ENCODE measurements around the gene NGEF.

NGEF gene

GRCh38 chr2:232885264-232885961 lies 127.6 kb downstream of the NGEF start:
- H3K4me3 Mint-ChIP-seq: no peak overlapping the region
- no peak for DNase-seq
- no peaks in the 10 kb centered on the region for H3K4me1 Mint-ChIP-seq
- H3K27me3 Mint-ChIP-seq: peaks cover 8% of the 10 kb centered on the region
- CTCF ChIA-PET: no interaction called here
- H3K27ac Mint-ChIP-seq: no peak overlapping the region
- H3K36me3 Mint-ChIP-seq: no peaks in the 10 kb centered on the region
- H3K9me3 Mint-ChIP-seq: peaks cover 3% of the 10 kb centered on the region

- Mint-ChIP-seq H3K27me3 (peaks cover 7% of the 10 kb centered on the region), H3K27ac (no peak overlapping the region), H3K9me3 (peaks cover 3% of the 10 kb centered on the region), H3K36me3 (no peaks in the 10 kb centered on the region), H3K4me1 (no peaks in the 10 kb centered on the region), H3K4me3 (no peak overlapping the region)
- DNase-seq: no peak
- CTCF ChIA-PET: interaction anchor here (0.9 kb wide), 1 partner anchor 32 kb away, joined by 3 read pairs; no protein-coding TSS in a partner anchor
These were observed 128.3 kb downstream of the NGEF start for GRCh38 chr2:232884549-232885263.

- CTCF ChIA-PET: interaction anchor here (0.9 kb wide), 1 partner anchor 31 kb away, joined by 3 read pairs; no protein-coding TSS in a partner anchor
- H3K9me3 Mint-ChIP-seq: peaks cover 3% of the 10 kb centered on the region
- peaks cover 5% of the 10 kb centered on the region for H3K27me3 Mint-ChIP-seq
- DNase-seq: no peak
- no peaks in the 10 kb centered on the region for H3K4me1 Mint-ChIP-seq
- no peak overlapping the region for H3K4me3 Mint-ChIP-seq
- H3K27ac Mint-ChIP-seq: no peak overlapping the region
- no peaks in the 10 kb centered on the region for H3K36me3 Mint-ChIP-seq
These were observed 129.0 kb downstream of the NGEF start for GRCh38 chr2:232884001-232884421.

- no peaks in the 10 kb centered on the region for H3K4me1 Mint-ChIP-seq
- no peak overlapping the region for H3K4me3 Mint-ChIP-seq
- no peaks in the 10 kb centered on the region for H3K36me3 Mint-ChIP-seq
- peaks cover 9% of the 10 kb centered on the region for H3K27me3 Mint-ChIP-seq
- CTCF ChIA-PET: no interaction called here
- H3K9me3 Mint-ChIP-seq: peaks cover 3% of the 10 kb centered on the region
- DNase-seq: no peak
- no peak overlapping the region for H3K27ac Mint-ChIP-seq
These were observed 129.8 kb downstream of the NGEF start for GRCh38 chr2:232883116-232883721.

- H3K4me3 Mint-ChIP-seq: no peak overlapping the region
- H3K36me3 Mint-ChIP-seq: no peaks in the 10 kb centered on the region
- no peak overlapping the region for H3K27ac Mint-ChIP-seq
- H3K9me3 Mint-ChIP-seq: no peaks in the 10 kb centered on the region
- peaks cover 15% of the 10 kb centered on the region for H3K27me3 Mint-ChIP-seq
- no peak for DNase-seq
- no peaks in the 10 kb centered on the region for H3K4me1 Mint-ChIP-seq
- CTCF ChIA-PET: no interaction called here
These were observed 130.4 kb downstream of the NGEF start for GRCh38 chr2:232882505-232883115.

- Mint-ChIP-seq H3K36me3 (no peaks in the 10 kb centered on the region), H3K27me3 (peaks cover 17% of the 10 kb centered on the region), H3K4me1 (no peaks in the 10 kb centered on the region), H3K9me3 (no peaks in the 10 kb centered on the region), H3K4me3 (no peak overlapping the region), H3K27ac (no peak overlapping the region)
- no peak for DNase-seq
- CTCF ChIA-PET: no interaction called here
These were observed 131.0 kb downstream of the NGEF start for GRCh38 chr2:232882085-232882484.

- H3K4me3 Mint-ChIP-seq: no peak overlapping the region
- DNase-seq: no peak
- H3K4me1 Mint-ChIP-seq: no peaks in the 10 kb centered on the region
- no peaks in the 10 kb centered on the region for H3K36me3 Mint-ChIP-seq
- no peaks in the 10 kb centered on the region for H3K9me3 Mint-ChIP-seq
- peaks cover 24% of the 10 kb centered on the region for H3K27me3 Mint-ChIP-seq
- CTCF ChIA-PET: no interaction called here
- no peak overlapping the region for H3K27ac Mint-ChIP-seq
These were observed 132.2 kb downstream of the NGEF start for GRCh38 chr2:232880764-232881351.

GRCh38 chr2:232879618-232880494 lies 133.2 kb downstream of the NGEF start:
- H3K27ac Mint-ChIP-seq: no peak overlapping the region
- no peak for DNase-seq
- H3K4me1 Mint-ChIP-seq: peaks cover 7% of the 10 kb centered on the region
- H3K4me3 Mint-ChIP-seq: no peak overlapping the region
- H3K36me3 Mint-ChIP-seq: no peaks in the 10 kb centered on the region
- no peaks in the 10 kb centered on the region for H3K9me3 Mint-ChIP-seq
- CTCF ChIA-PET: no interaction called here
- peaks cover 34% of the 10 kb centered on the region for H3K27me3 Mint-ChIP-seq

- no peak overlapping the region for H3K4me3 Mint-ChIP-seq
- DNase-seq: no peak
These were observed 134.0 kb downstream of the NGEF start for GRCh38 chr2:232878855-232879617.

GRCh38 chr2:232877940-232878511 lies 135.0 kb downstream of the NGEF start:
- no peak overlapping the region for H3K27ac Mint-ChIP-seq
- H3K9me3 Mint-ChIP-seq: no peaks in the 10 kb centered on the region
- H3K27me3 Mint-ChIP-seq: peaks cover 45% of the 10 kb centered on the region
- peaks cover 7% of the 10 kb centered on the region for H3K4me1 Mint-ChIP-seq
- no peaks in the 10 kb centered on the region for H3K36me3 Mint-ChIP-seq
- peak overlapping the region; percentile 26 for H3K4me3 Mint-ChIP-seq
- CTCF ChIA-PET: no interaction called here
- DNase-seq: no peak

More at GRCh38 chr2:232878855-232879617, 134.0 kb downstream of the NGEF start:
- Mint-ChIP-seq H3K9me3 (no peaks in the 10 kb centered on the region), H3K27ac (no peak overlapping the region), H3K27me3 (peaks cover 39% of the 10 kb centered on the region), H3K4me1 (peaks cover 7% of the 10 kb centered on the region), H3K36me3 (no peaks in the 10 kb centered on the region)
- CTCF ChIA-PET: no interaction called here

GRCh38 chr2:232876978-232877441 lies 136.0 kb downstream of the NGEF start:
- peaks cover 45% of the 10 kb centered on the region for H3K27me3 Mint-ChIP-seq
- H3K36me3 Mint-ChIP-seq: no peaks in the 10 kb centered on the region
- no peaks in the 10 kb centered on the region for H3K9me3 Mint-ChIP-seq
- H3K4me1 Mint-ChIP-seq: peaks cover 7% of the 10 kb centered on the region
- CTCF ChIA-PET: no interaction called here
- peak overlapping the region; percentile 28 for H3K4me3 Mint-ChIP-seq
- H3K27ac Mint-ChIP-seq: no peak overlapping the region
- no peak for DNase-seq

GRCh38 chr2:232876161-232876977 lies 136.7 kb downstream of the NGEF start:
- CTCF ChIA-PET: no interaction called here
- Mint-ChIP-seq H3K9me3 (no peaks in the 10 kb centered on the region), H3K4me1 (peaks cover 7% of the 10 kb centered on the region), H3K36me3 (no peaks in the 10 kb centered on the region), H3K27ac (no peak overlapping the region), H3K4me3 (peak overlapping the region; percentile 66), H3K27me3 (peaks cover 45% of the 10 kb centered on the region)
- DNase-seq: peak; percentile 59

All from activated naive CD4-positive, alpha-beta T cell treated with anti-CD3 and anti-CD28 coated beads, Interleukin-2, amount 10 ng/mL, durations not matched to agents 7 days and 5 days (primary cell).